ENCODE data around the gene CRACR2B.

DNA sequence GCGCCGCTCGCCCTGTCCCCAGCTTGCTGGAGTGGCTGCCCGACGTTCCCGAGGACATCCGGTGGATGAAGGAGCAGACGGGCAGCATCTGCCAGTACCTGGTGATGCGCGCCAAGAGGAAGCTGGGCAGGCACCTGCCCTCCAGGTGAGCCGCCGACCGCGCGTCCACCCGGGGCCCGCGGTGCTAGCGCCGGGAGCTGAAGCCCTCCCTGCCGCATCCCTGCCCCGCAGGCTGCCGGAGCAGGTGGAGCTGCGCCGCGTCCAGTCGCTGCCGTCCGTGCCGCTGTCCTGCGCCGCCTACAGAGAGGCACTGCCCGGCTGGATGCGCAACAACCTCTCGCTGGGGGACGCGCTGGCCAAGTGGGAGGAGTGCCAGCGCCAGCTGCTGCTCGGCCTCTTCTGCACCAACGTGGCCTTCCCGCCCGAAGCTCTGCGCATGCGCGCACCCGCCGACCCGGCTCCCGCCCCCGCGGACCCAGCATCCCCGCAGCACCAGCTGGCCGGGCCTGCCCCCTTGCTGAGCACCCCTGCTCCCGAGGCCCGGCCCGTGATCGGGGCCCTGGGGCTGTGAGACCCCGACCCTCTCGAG lies 3.3 kb upstream of the CRACR2B start:
- TF ChIP-seq EZH2 (IDR thresholded peaks at IDR 0.05; ENCODE audit: borderline replicate concordance, insufficient read depth, low read depth, low read length, poor library complexity, severe bottlenecking) = no peak
- TF ChIP-seq, protein P1, sequence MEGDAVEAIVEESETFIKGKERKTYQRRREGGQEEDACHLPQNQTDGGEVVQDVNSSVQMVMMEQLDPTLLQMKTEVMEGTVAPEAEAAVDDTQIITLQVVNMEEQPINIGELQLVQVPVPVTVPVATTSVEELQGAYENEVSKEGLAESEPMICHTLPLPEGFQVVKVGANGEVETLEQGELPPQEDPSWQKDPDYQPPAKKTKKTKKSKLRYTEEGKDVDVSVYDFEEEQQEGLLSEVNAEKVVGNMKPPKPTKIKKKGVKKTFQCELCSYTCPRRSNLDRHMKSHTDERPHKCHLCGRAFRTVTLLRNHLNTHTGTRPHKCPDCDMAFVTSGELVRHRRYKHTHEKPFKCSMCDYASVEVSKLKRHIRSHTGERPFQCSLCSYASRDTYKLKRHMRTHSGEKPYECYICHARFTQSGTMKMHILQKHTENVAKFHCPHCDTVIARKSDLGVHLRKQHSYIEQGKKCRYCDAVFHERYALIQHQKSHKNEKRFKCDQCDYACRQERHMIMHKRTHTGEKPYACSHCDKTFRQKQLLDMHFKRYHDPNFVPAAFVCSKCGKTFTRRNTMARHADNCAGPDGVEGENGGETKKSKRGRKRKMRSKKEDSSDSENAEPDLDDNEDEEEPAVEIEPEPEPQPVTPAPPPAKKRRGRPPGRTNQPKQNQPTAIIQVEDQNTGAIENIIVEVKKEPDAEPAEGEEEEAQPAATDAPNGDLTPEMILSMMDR (IDR thresholded peaks at IDR 0.05) = no peak
